H4 (cell line): ENCODE results near the gene TEAD4. TPM values are rescaled to one million over a fixed set of nuclear protein-coding genes. Genes with fewer than 3 reads are reported as not detected.

Experiments
- DNase-seq: peaks from one replicate; pipeline ENCODE4 v3.0.0-alpha.2; 2015; ENCODE audit warnings: low spot score
- total RNA-seq: library from RNA; depleted of rRNA; stranded (reverse); fragments of >200 nt; shearing (Covaris generic); gene quantifications from 2 replicates; pipeline ENCODE4 v1.2.3, GENCODE V29; 2014

The TEAD4 gene
- total RNA-seq, 1 experiment from 2014 or later: 23.6 TPM

- DNase-seq: no peak
These were observed 41.5 kb downstream of the TEAD4 start for GRCh38 chr12:3000548-3001275.

GRCh38 chr12:3002646-3003045, 43.4 kb downstream of the TEAD4 start:
- DNase-seq: no peak

- no peak for DNase-seq
These were observed 44.3 kb downstream of the TEAD4 start for GRCh38 chr12:3003357-3003992.

- no peak for DNase-seq
These were observed 45.7 kb downstream of the TEAD4 start for GRCh38 chr12:3004655-3005565.

GRCh38 chr12:3005736-3006135, 46.5 kb downstream of the TEAD4 start:
- DNase-seq: no peak

- DNase-seq: no peak
These were observed 50.6 kb downstream of the TEAD4 start for GRCh38 chr12:3009780-3010179.

- DNase-seq: no peak
These were observed 51.2 kb downstream of the TEAD4 start for GRCh38 chr12:3010214-3010930.

- no peak for DNase-seq
These were observed 53.6 kb downstream of the TEAD4 start for GRCh38 chr12:3012786-3013185.

GRCh38 chr12:3014641-3015040, 55.4 kb downstream of the TEAD4 start:
- DNase-seq: no peak

- DNase-seq: no peak
These were observed 56.2 kb downstream of the TEAD4 start for GRCh38 chr12:3015356-3015755.

- no peak for DNase-seq
These were observed 57.0 kb downstream of the TEAD4 start for GRCh38 chr12:3016191-3016590.

GRCh38 chr12:3017281-3017680, 58.1 kb downstream of the TEAD4 start:
- no peak for DNase-seq

- DNase-seq: no peak
These were observed 59.2 kb downstream of the TEAD4 start for GRCh38 chr12:3018284-3019004.

GRCh38 chr12:3019005-3019680, 59.9 kb downstream of the TEAD4 start:
- no peak for DNase-seq

- DNase-seq: no peak
These were observed 61.2 kb downstream of the TEAD4 start for GRCh38 chr12:3020399-3020798.

GRCh38 chr12:3020850-3021435, 61.7 kb downstream of the TEAD4 start:
- no peak for DNase-seq

- no peak for DNase-seq
These were observed 63.2 kb downstream of the TEAD4 start for GRCh38 chr12:3022411-3022810.

- DNase-seq: no peak
These were observed 63.8 kb downstream of the TEAD4 start for GRCh38 chr12:3022961-3023360.

- DNase-seq: no peak
These were observed 68.9 kb downstream of the TEAD4 start for GRCh38 chr12:3028108-3028507.

GRCh38 chr12:3030821-3031429, 71.7 kb downstream of the TEAD4 start:
- no peak for DNase-seq
